ENCODE measurements around the gene AIFM3.

GRCh38 chr22:20962491-20962945 lies 4.5 kb upstream of the AIFM3 start:
- TF ChIP-seq MAFG (CRISPR knock-in tag; IDR thresholded peaks at IDR 0.05) (no peak), KIAA2018 (CRISPR knock-in tag; IDR thresholded peaks at IDR 0.05; ENCODE audit: borderline replicate concordance) (no peak), EP300 (IDR thresholded peaks at IDR 0.05; ENCODE audit: low read depth in 2 of 2, low read length in 2 of 2) (no peak), EP300 (CRISPR knock-in tag; IDR thresholded peaks at IDR 0.05; ENCODE audit: borderline replicate concordance) (no peak), POGZ (CRISPR knock-in tag; IDR thresholded peaks at IDR 0.05) (no peak), CTCF (CRISPR knock-in tag; IDR thresholded peaks at IDR 0.05) (no peak), EZH2 (conservative IDR thresholded peaks at IDR 0.05; ENCODE audit: low read depth, low read length) (no peak)
